Smooth muscle cell (in vitro differentiated cells): Measurements from ENCODE around the gene KCNH1. TPM values are rescaled to one million over a fixed set of nuclear protein-coding genes. Genes with fewer than 3 reads are reported as not detected.

ENCODE experiments used
- DNase-seq: peaks from one replicate; lab custom pipeline; 2025; ENCODE audit not compliant: unreplicated experiment; lab: John Stamatoyannopoulos, UW
- H2AFZ ChIP-seq: fragments of 200-600 bp; sonication (generic); 2 replicates; pipeline ENCODE4 v1.6.0; 2016; ENCODE audit warnings: antibody characterized with exemption, low read depth, mild to moderate bottlenecking
- H3F3A ChIP-seq: fragments of 200-600 bp; sonication (generic); 2 replicates; pipeline ENCODE4 v1.6.0; 2017; ENCODE audit warnings: antibody characterized with exemption, low read depth
- H3K27ac ChIP-seq: fragments of 200-600 bp; sonication (generic); 2 replicates; pipeline ENCODE4 v1.5.1; 2016; ENCODE audit warnings: low read depth, mild to moderate bottlenecking
- H3K27me3 ChIP-seq: fragments of 200-600 bp; sonication (generic); 2 replicates; pipeline ENCODE4 v1.6.1; 2016; ENCODE audit warnings: low read depth, mild to moderate bottlenecking
- H3K36me3 ChIP-seq: fragments of 200-600 bp; sonication (generic); 2 replicates; pipeline ENCODE4 v1.5.1; 2016; ENCODE audit warnings: low read depth
- H3K4me1 ChIP-seq: fragments of 200-600 bp; sonication (generic); 2 replicates; pipeline ENCODE4 v1.5.1; 2016; ENCODE audit warnings: low read depth
- H3K4me2 ChIP-seq: fragments of 200-600 bp; sonication (generic); 2 replicates; pipeline ENCODE4 v1.6.0; 2016; ENCODE audit warnings: mild to moderate bottlenecking
- H3K4me3 ChIP-seq: fragments of 200-600 bp; sonication (generic); 2 replicates; pipeline ENCODE4 v1.5.1; 2016; ENCODE audit warnings: mild to moderate bottlenecking
- H3K79me2 ChIP-seq: fragments of 200-600 bp; sonication (generic); 2 replicates; pipeline ENCODE4 v1.6.0; 2016; ENCODE audit warnings: low read depth, mild to moderate bottlenecking
- H3K9ac ChIP-seq: fragments of 200-600 bp; sonication (generic); 2 replicates; pipeline ENCODE4 v1.6.0; 2016; ENCODE audit warnings: low read depth
- H3K9me3 ChIP-seq: fragments of 200-600 bp; sonication (generic); replicated peaks from 2 replicates; pipeline ENCODE4 v1.5.1; 2016; ENCODE audit warnings: low read depth
- H4K20me1 ChIP-seq: fragments of 200-600 bp; sonication (generic); 2 replicates; pipeline ENCODE4 v1.6.0; 2016; ENCODE audit warnings: low read depth
- CTCF ChIP-seq: fragments of 200-600 bp; sonication (generic); IDR thresholded peaks from 2 replicates; pipeline ENCODE4 v1.5.1; 2017; ENCODE audit warnings: borderline replicate concordance, mild to moderate bottlenecking, antibody characterized with exemption; ENCODE audit not compliant: insufficient read depth, poor library complexity, severe bottlenecking
- WGBS: methylation state at CpG from one replicate; pipeline ENCODE4 v1.1.7; 2016; ENCODE audit warnings: low lambda C conversion rate; 5-methylcytosine and 5-hydroxymethylcytosine counted together
- polyA plus RNA-seq: library from polyadenylated mRNA; unstranded; fragments of >200 nt; fragmentation: Nextera tagmentation; extraction: Ambion mirVana; gene quantifications from 2 replicates; pipeline ENCODE4 v1.2.1, GENCODE V29; 2016
- total RNA-seq: library from RNA; depleted of rRNA; stranded (reverse); fragments of >200 nt; gene quantifications from 2 replicates; pipeline ENCODE4 v1.2.3, GENCODE V29; 2014

The KCNH1 gene
- total and polyA plus RNA-seq, 2 experiments from 2014 or later, result 0.30 to 1.9 TPM

GRCh38 chr1:210758761-210759160, 375.2 kb downstream of the KCNH1 start:
- Histone ChIP-seq H3K4me2 (no peak overlapping the region), H3K4me3 (no peak overlapping the region), H3K79me2 (no peaks in the 10 kb centered on the region), H2AFZ (no peak overlapping the region), H3K36me3 (no peaks in the 10 kb centered on the region), H3K9me3 (no peaks in the 10 kb centered on the region), H4K20me1 (no peaks in the 10 kb centered on the region), H3K27ac (no peak overlapping the region), H3K9ac (no peak overlapping the region), H3K4me1 (peaks cover 13% of the 10 kb centered on the region), H3F3A (no peaks in the 10 kb centered on the region), H3K27me3 (no peaks in the 10 kb centered on the region)
- no peak for DNase-seq
- TF ChIP-seq CTCF, result no peak
- 74% methylated on average over 4 of the region's 4 CpGs for WGBS

GRCh38 chr1:210758261-210758660, 375.7 kb downstream of the KCNH1 start:
- no peak overlapping the region for H3K9ac ChIP-seq
- no peak overlapping the region for H3K4me2 ChIP-seq
- TF ChIP-seq CTCF, result no peak
- H3K9me3 ChIP-seq, result no peaks in the 10 kb centered on the region
- no peak overlapping the region for H3K4me3 ChIP-seq
- H4K20me1 ChIP-seq, result no peaks in the 10 kb centered on the region
- no peak overlapping the region for H3K27ac ChIP-seq
- 93% methylated on average over 1 of the region's 1 CpG for WGBS
- H3K27me3 ChIP-seq, result no peaks in the 10 kb centered on the region
- H3K79me2 ChIP-seq, result no peaks in the 10 kb centered on the region
- peaks cover 13% of the 10 kb centered on the region for H3K4me1 ChIP-seq
- H3F3A ChIP-seq, result no peaks in the 10 kb centered on the region
- DNase-seq, result no peak
- no peak overlapping the region for H2AFZ ChIP-seq
- H3K36me3 ChIP-seq, result no peaks in the 10 kb centered on the region

- H3K9ac ChIP-seq, result no peak overlapping the region
- H2AFZ ChIP-seq, result no peak overlapping the region
- H3K4me1 ChIP-seq, result peaks cover 13% of the 10 kb centered on the region
- H3K36me3 ChIP-seq, result no peaks in the 10 kb centered on the region
- no peaks in the 10 kb centered on the region for H3K79me2 ChIP-seq
- H3K9me3 ChIP-seq, result no peaks in the 10 kb centered on the region
- H3K4me3 ChIP-seq, result no peak overlapping the region
- no peak for TF ChIP-seq CTCF
- no peaks in the 10 kb centered on the region for H4K20me1 ChIP-seq
- H3K27me3 ChIP-seq, result no peaks in the 10 kb centered on the region
- WGBS, result 50% methylated on average over 1 of the region's 1 CpG
- no peaks in the 10 kb centered on the region for H3F3A ChIP-seq
- no peak overlapping the region for H3K4me2 ChIP-seq
- no peak for DNase-seq
- H3K27ac ChIP-seq, result no peak overlapping the region
Observed at GRCh38 chr1:210757677-210758076, 376.3 kb downstream of the KCNH1 start.

- Histone ChIP-seq H3K4me2 (no peak overlapping the region), H3K27me3 (no peaks in the 10 kb centered on the region), H3K9me3 (no peaks in the 10 kb centered on the region), H2AFZ (no peak overlapping the region), H4K20me1 (no peaks in the 10 kb centered on the region), H3K4me3 (no peak overlapping the region), H3K79me2 (no peaks in the 10 kb centered on the region), H3K9ac (no peak overlapping the region), H3F3A (no peaks in the 10 kb centered on the region), H3K4me1 (peaks cover 13% of the 10 kb centered on the region), H3K27ac (no peak overlapping the region), H3K36me3 (no peaks in the 10 kb centered on the region)
- TF ChIP-seq CTCF, result no peak
- 88% methylated on average over 4 of the region's 4 CpGs for WGBS
- DNase-seq, result no peak
Observed at GRCh38 chr1:210755991-210756659, 377.8 kb downstream of the KCNH1 start.
